H1 (cell line): Measurements from ENCODE around the gene PHF13. TPM values are rescaled to one million over a fixed set of nuclear protein-coding genes. Genes with fewer than 3 reads are reported as not detected.
A peak's percentile ranks its signal among the peaks of the same experiment; 100 is the strongest.

Experiments
- CHD1 ChIP-seq: IDR thresholded peaks from 2 replicates; pipeline ENCODE4 v1.6.1; 2012; ENCODE audit warnings: low read depth, low read length, improper control_type of control experiment
- EP300 ChIP-seq, 2 experiments: IDR thresholded peaks; 1 replicate in 1 of 2; 2 replicates in 1 of 2; pipeline ENCODE4 v1.6.1; 2011 to 2012; ENCODE audit warnings: low read depth in 2 of 2, low read length in 2 of 2, mild to moderate bottlenecking in 2 of 2, borderline replicate concordance in 1 of 2, inconsistent platforms in 1 of 2, moderate library complexity in 1 of 2
- NRF1 ChIP-seq: IDR thresholded peaks from 2 replicates; pipeline ENCODE4 v1.6.1; 2011; ENCODE audit warnings: mild to moderate bottlenecking, low read depth, low read length, improper control_type of control experiment
- PHF8 ChIP-seq: fragments of 200-600 bp; sonication (generic); conservative IDR thresholded peaks from 2 replicates; pipeline ENCODE4 v1.7.1; 2012; ENCODE audit warnings: low read depth, mild to moderate bottlenecking, inconsistent platforms, low read length, moderate library complexity
- POLR2AphosphoS5 ChIP-seq: IDR thresholded peaks from 2 replicates; pipeline ENCODE4 v1.6.1; 2011; ENCODE audit warnings: low read depth, low read length
- POU5F1 ChIP-seq: IDR thresholded peaks from 2 replicates; pipeline ENCODE4 v1.6.1; 2011; ENCODE audit warnings: low read depth, mild to moderate bottlenecking, low read length, moderate library complexity
- TAF1 ChIP-seq: IDR thresholded peaks from 2 replicates; pipeline ENCODE4 v1.6.1; 2011; ENCODE audit warnings: mild to moderate bottlenecking, low read depth, low read length
- polyA plus RNA-seq, 7 experiments: library from polyadenylated mRNA; depleted of rRNA in 3 of 7; stranded (reverse) in 5 of 7; unstranded in 2 of 7; fragments of >200 nt in 5 of 7; fragments of 200-250 nt in 2 of 7; gene quantifications; 1 replicate in 5 of 7; 2 replicates in 1 of 7; 4 replicates in 1 of 7; pipeline versions ENCODE4 v1.2.1 to v1.2.3, GENCODE V29; 2011 to 2013; ENCODE audit warnings: missing spikeins in 2 of 7, mixed read lengths in 2 of 7
- total RNA-seq: library from RNA; stranded (reverse); fragmentation: NEBNext Ultra II Directional; extraction: Animal tissue kit (Norgen Biotek cat#: 25700); gene quantifications from 2 replicates; pipeline ENCODE4 v1.2.1, GENCODE V29; 2021
- TF ChIP-seq, protein P1 (sequence below): fragments of 300-600 bp; sonication (generic); IDR thresholded peaks from 2 replicates; pipeline ENCODE4 v1.7.1; 2012; ENCODE audit warnings: low read length, moderate library complexity, mild to moderate bottlenecking, inconsistent platforms; ENCODE audit not compliant: insufficient replicate concordance
- TF ChIP-seq, protein P2 (sequence below): IDR thresholded peaks from 2 replicates; pipeline ENCODE4 v1.6.1; 2011; ENCODE audit warnings: low read length, improper control_type of control experiment

The PHF13 gene
- total and polyA plus RNA-seq, 2 of the 8 experiments (the other 6 are each of a cell fraction or from before 2014, with no cell fraction given), result 11.7 to 39.6 TPM

DNA sequence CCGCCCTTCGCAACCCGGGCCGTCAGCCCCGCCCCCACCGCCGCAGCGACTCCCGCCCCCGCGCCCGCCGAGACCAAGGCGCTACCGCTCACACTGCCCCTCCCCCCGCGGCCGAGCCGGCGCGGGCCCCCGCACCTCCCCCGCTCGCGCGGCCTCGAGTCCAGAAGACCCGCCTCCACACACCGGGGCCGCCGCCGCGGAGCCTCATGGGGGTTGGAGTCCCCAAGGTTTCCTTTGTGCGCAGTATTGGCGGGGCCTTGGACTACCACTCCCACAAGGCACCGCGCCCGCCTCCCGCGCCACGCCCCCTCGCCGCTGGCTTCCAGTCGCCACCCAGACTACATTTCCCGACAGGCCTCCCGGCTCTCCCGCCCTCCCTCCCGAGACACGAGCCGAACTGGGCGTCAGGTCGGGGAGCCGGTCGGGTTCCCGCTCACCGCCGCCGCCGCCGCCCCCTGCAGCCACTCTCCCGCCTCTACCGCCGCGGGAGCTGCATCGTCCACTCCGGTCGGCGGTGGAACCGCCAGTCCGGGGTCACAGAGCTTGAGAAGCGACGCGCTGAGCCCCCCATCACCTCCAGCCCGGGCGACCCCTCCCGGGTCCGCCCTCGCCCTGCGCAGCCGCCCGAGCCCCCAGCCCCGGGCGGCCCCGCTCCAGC lies at the start of gene PHF13 (continued):
- TF ChIP-seq, protein P1, sequence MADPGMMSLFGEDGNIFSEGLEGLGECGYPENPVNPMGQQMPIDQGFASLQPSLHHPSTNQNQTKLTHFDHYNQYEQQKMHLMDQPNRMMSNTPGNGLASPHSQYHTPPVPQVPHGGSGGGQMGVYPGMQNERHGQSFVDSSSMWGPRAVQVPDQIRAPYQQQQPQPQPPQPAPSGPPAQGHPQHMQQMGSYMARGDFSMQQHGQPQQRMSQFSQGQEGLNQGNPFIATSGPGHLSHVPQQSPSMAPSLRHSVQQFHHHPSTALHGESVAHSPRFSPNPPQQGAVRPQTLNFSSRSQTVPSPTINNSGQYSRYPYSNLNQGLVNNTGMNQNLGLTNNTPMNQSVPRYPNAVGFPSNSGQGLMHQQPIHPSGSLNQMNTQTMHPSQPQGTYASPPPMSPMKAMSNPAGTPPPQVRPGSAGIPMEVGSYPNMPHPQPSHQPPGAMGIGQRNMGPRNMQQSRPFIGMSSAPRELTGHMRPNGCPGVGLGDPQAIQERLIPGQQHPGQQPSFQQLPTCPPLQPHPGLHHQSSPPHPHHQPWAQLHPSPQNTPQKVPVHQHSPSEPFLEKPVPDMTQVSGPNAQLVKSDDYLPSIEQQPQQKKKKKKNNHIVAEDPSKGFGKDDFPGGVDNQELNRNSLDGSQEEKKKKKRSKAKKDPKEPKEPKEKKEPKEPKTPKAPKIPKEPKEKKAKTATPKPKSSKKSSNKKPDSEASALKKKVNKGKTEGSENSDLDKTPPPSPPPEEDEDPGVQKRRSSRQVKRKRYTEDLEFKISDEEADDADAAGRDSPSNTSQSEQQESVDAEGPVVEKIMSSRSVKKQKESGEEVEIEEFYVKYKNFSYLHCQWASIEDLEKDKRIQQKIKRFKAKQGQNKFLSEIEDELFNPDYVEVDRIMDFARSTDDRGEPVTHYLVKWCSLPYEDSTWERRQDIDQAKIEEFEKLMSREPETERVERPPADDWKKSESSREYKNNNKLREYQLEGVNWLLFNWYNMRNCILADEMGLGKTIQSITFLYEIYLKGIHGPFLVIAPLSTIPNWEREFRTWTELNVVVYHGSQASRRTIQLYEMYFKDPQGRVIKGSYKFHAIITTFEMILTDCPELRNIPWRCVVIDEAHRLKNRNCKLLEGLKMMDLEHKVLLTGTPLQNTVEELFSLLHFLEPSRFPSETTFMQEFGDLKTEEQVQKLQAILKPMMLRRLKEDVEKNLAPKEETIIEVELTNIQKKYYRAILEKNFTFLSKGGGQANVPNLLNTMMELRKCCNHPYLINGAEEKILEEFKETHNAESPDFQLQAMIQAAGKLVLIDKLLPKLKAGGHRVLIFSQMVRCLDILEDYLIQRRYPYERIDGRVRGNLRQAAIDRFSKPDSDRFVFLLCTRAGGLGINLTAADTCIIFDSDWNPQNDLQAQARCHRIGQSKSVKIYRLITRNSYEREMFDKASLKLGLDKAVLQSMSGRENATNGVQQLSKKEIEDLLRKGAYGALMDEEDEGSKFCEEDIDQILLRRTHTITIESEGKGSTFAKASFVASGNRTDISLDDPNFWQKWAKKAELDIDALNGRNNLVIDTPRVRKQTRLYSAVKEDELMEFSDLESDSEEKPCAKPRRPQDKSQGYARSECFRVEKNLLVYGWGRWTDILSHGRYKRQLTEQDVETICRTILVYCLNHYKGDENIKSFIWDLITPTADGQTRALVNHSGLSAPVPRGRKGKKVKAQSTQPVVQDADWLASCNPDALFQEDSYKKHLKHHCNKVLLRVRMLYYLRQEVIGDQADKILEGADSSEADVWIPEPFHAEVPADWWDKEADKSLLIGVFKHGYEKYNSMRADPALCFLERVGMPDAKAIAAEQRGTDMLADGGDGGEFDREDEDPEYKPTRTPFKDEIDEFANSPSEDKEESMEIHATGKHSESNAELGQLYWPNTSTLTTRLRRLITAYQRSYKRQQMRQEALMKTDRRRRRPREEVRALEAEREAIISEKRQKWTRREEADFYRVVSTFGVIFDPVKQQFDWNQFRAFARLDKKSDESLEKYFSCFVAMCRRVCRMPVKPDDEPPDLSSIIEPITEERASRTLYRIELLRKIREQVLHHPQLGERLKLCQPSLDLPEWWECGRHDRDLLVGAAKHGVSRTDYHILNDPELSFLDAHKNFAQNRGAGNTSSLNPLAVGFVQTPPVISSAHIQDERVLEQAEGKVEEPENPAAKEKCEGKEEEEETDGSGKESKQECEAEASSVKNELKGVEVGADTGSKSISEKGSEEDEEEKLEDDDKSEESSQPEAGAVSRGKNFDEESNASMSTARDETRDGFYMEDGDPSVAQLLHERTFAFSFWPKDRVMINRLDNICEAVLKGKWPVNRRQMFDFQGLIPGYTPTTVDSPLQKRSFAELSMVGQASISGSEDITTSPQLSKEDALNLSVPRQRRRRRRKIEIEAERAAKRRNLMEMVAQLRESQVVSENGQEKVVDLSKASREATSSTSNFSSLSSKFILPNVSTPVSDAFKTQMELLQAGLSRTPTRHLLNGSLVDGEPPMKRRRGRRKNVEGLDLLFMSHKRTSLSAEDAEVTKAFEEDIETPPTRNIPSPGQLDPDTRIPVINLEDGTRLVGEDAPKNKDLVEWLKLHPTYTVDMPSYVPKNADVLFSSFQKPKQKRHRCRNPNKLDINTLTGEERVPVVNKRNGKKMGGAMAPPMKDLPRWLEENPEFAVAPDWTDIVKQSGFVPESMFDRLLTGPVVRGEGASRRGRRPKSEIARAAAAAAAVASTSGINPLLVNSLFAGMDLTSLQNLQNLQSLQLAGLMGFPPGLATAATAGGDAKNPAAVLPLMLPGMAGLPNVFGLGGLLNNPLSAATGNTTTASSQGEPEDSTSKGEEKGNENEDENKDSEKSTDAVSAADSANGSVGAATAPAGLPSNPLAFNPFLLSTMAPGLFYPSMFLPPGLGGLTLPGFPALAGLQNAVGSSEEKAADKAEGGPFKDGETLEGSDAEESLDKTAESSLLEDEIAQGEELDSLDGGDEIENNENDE, result no peak
- TF ChIP-seq TAF1, result no peak; the same call in 1 of the 2 replicates
- TF ChIP-seq POU5F1, result no peak
- TF ChIP-seq EP300 (IDR thresholded peaks at IDR 0.05; ENCODE audit: borderline replicate concordance in 1 of 2, low read depth in 2 of 2, low read length in 2 of 2), result peak in 1 of 2 experiments; percentile 71; a peak in 1 of 3 replicates
- no peak for TF ChIP-seq POLR2AphosphoS5
- no peak for TF ChIP-seq CHD1
- TF ChIP-seq, protein P2, sequence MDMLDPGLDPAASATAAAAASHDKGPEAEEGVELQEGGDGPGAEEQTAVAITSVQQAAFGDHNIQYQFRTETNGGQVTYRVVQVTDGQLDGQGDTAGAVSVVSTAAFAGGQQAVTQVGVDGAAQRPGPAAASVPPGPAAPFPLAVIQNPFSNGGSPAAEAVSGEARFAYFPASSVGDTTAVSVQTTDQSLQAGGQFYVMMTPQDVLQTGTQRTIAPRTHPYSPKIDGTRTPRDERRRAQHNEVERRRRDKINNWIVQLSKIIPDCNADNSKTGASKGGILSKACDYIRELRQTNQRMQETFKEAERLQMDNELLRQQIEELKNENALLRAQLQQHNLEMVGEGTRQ, result no peak
- TF ChIP-seq PHF8, result peak; percentile 54
- TF ChIP-seq NRF1, result no peak
